ENCODE data around the gene DGKB.
"Not testable (repeated sequence)": the region's sequence is repeated elsewhere in the genome, so short reads cannot be mapped to it uniquely, and the experiment has no call there.

Gene DGKB

DNA sequence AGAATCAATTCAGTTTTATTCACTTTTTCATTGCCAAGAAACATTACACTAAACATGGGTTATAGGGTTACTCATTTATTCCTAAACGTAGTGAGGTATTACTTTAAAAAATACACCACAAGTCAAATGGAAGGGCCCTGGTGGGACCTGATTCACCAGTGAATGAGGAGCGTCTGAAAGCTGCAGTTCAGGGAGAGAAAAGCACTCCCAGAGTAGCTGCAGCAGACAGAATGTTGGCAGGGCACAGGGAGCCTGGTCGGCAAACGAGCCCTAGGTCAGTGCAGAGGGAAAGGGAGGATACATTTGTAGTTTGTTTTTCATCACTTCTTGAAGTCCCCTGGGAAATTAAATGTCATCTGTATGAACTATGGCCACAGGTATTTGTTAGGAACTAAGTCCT is 551.4 kb downstream of the DGKB start:
- no peak for DNase-seq

DNA sequence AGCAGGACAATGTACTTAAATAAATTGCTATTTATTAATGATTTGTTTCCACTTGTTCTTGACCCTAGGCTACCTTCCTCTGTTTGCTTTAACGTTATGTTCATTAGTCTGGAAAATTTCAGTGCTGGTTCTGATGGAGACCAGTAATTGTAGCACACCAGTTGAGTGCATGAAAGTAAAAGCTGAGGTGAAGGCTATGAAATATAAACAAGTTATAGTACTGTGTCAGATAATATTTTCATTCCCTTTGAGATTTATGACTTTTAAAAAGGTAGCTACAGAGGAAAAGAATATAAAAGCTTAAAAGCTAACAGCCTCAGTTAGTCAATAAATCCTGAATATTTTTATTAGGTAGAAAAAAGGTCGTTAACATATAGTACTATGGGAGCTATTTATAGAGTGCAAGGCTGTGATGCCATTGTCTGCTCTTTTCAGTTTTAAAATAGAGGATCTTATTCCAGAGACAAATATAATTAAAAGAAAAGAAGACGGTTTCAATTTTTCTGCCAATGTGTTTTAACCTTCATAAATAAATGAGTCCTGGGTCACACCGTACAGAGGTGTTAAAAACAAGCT is 561.3 kb downstream of the DGKB start:
- no peak for DNase-seq

DNA sequence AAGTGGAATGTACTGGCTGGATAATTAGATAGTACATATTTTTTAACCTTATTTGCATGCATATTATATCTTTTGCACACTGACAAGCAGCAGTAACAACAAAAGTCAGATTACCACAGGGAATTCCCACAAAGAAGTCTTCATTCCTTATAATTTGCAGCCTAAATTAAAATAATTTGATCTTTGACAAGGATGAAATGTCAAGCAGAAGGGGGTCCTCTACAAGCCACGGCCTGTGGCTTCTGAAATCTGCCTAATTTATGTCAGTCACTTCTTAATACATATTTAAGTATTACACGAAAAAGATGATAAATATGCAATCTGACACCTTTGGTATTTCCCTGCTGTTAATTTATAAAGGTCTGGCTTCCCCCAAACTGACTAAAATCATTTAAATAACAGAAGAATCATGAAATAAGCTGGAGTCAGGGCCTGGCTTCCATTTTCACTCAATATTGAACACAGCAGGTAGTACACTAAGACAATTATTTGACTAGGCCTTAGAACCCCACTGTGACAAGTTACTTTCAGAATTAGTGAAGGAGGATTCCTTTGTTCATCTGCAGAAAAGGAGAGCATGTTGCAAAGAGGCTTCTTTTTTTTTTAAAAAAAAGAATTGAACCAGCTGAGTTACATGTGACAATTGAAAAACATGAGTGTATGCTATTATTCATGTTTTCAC is 562.0 kb downstream of the DGKB start:
- no peak for DNase-seq

DNA sequence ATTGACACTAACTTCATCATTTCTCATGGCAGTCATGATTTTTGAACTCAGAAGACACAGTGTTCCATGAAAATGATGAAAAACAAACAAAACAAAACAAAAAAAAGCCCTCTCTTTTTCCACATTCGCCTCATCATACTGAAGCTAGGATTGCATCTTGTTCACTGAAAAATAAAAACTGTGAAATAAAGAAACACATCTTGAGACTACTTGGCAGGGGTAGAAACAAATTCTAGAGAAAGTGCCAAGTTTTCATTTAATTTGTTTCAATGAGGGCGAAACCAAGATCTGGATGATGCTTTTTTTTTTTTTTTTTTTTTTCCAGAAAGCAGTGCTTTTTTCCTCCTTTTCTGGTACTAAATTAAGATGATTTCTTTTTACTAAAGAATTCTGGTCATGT is 562.7 kb downstream of the DGKB start:
- no peak for DNase-seq

DNA sequence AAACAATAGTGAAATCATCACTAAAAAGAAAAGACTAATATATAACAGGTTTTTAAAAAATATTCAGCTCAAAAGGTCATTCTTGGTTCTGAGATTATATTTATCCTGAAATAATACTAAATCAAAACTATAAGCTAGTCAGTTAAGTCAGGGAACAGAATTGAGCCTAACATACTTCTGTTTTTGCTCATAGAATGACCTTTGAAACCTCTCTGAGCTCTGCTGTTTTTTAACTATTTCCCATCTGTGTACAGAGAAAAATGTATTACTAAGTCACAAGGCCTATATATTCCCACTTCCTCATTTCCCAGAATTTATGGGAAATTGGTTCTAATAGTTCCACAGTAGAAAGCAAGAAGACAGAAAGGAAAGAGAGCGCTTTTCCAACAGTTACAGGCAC is 566.3 kb downstream of the DGKB start:
- DNase-seq = no peak

DNA sequence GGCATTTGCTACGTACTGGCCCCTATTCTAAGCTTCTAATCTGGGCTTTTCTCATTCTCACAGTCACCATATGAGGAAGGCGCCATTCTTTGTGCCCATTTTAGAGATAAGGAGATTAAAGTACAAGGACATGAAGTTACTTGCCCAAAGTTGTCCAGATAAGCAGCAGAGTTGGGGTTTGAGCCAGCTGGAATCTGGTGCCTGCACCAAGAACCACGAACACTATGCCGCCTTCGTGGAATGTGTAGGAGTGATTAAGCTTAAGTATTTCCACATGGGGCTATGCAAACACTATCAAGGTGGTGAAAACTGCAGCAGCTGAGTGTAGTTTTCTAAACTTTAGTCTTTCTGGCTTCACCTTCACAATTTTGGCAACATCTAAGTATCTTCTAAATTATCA is 570.4 kb downstream of the DGKB start:
- no peak for DNase-seq

DNA sequence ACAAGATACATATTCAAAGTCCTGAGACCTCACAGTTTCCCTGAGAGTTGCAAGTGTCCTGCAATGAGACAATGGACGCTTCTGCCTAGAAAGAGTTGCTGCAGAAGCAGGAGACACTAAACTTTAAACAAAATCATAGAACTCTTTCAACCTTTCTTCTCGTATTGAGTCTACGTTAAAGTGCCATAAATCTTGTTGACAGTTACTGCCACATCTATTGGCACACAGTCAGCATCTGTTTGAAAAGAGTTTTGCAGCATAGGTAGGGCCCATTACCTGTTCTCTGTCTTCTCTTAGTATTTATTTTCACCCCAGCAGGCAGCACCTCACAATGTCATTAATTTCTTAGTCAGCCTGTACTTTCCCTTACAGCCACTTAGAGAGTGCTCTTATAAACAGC is 577.8 kb downstream of the DGKB start:
- no peak for DNase-seq

DNA sequence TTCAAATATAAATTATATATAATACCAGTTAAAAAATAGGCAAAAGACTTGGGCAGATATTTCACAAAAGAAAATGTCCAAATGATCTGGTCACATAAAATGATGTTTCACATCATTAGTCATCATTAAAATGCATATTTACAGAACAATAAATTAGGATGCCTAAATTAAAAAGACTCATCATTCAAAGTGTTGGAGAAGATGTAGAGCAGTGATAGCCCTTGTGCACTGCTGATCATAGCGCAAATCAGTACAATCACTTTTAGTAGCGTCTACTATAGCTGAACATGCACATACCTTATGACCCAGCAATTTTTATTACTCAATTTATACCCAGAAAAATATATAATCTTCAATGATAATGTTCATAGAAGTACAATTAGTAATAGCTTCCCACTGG is 579.8 kb downstream of the DGKB start:
- no peak for DNase-seq

DNA sequence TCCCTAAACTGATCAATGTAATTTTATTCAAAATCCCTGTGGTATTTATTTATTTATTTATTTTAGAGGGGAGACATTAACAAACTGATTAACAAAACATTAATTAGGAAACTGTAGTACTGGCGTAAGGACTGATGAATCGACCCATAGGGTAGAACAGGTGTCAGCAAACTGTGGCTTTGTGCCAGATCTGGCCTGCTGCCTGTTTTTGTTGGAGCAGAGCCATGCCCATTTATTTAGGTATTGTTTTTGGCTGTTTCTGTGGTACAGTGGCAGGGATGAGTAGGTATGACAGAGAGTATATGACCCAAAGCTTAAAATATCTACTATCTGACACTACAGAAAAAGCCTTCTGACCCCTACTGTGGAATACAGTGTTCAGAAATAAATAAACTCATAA is 580.6 kb downstream of the DGKB start:
- no peak for DNase-seq

DNA sequence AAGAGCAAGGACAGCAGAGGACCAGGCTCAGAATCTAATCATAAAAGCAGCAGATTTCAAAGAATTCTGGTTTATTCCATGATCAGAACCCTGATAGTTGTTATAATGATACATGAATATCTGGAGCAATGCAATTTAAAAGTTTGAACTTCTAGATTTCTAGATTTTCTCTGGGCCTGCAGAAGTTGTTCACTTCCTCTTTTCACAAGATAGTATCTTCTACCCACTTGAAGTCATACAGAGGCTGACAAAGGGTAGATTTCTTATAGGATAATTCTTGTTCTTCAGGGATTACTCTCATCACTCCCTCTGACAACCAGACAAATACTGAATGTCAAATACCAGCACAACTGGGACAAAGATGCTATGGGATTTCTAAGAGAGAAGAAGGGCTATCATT is 593.1 kb downstream of the DGKB start:
- DNase-seq = no peak

DNA sequence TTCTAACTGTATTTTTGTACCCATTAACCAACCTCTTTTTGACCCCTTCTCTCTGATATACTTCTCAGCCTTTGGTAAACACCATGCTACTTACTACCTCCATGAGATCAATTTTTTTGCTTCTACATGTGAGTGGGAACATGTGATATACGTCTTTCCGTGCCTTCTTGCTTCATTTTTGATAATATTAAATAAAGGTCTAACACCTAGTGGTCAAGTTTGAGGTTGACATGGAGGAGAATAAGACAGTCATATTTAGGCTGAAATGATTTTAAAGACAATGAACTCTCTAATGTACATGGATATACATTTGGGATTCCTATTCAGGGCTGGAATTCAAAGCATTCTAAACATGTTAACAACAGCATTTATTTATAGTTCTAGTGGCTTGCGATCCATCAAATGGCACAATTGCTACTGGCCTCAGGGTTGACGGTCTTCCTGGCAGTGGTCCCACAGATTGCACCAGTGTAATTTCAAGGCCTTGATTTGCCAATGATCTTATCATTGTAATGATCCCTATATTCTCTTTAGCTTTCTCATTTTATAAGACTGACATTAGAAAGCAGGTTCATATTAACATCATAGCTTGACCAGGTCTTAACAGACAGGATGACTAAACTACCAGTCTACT is 597.2 kb downstream of the DGKB start:
- DNase-seq = no peak

DNA sequence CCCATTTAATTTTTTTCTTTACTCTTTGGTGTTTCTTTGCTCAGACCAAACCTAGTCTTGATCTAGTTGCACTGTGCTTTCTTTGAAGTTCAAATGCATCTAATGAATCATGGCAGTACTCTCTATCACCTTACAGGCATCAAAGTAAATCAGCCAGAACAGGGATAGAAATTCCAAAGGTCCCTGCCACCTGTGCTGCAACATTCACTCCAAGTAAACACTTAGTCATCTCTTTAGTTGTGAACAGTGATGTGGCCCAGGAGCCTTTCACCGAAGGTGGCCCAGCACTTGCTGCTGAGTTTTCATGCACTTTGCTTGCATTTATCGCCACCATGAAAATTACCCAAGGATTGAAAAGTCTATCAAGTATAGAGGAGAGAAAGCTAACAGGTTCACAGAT is 599.0 kb downstream of the DGKB start:
- no peak for DNase-seq

DNA sequence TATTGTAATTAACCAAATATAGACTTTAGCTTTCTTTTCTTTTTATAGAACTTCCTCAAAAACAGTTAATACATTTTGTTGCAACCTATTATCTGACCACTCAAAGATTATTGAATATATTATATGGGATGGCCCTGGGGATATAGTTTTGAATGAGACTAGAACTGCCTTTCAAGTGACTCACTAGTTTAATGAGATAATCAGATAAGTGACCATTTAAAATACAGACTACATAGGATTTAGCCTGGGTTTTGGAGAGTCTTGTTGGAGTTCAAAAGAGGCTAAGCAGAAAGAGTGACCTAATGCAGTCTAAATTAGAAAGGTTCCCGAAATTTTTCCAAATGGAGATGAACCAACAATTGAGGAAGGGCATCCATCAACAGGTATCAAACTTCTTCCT is 607.9 kb downstream of the DGKB start:
- no peak for DNase-seq

DNA sequence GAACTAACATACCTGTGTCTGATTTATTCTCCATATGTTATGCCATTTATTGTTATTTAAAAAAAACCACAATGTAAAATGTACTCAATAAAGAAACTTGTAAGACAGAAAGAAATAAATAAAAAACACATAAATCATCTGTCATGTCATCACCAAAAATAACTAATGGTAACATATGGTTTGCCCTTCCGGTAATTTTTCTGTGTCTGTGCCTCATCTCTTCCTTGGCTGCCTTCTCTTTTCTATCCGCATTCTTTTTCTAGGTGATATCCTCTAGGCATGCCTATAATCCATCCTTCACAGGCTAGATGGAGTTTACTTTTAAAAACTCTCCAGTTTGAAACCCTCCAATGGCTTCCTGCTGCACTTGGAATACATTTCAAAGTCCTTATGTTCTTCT is 609.1 kb downstream of the DGKB start:
- DNase-seq = no peak

DNA sequence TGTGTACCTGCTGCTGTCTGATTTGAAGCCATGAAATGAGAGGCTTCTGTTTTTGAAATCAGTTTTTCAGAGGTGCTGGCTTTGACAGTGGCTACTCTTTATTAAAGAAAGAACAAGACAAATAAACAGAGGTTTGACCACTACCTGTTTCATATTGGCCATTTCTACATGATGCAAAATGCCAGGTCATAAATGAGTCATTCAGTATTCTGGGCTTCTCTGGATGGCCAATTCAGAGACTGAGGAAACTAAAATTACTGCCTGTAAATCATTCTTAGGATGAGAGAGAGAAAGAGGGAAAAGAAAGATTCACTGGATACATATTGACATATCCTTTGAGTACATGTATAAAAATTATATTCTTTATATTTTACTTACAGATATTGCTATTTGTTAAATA is 609.8 kb downstream of the DGKB start:
- no peak for DNase-seq

DNA sequence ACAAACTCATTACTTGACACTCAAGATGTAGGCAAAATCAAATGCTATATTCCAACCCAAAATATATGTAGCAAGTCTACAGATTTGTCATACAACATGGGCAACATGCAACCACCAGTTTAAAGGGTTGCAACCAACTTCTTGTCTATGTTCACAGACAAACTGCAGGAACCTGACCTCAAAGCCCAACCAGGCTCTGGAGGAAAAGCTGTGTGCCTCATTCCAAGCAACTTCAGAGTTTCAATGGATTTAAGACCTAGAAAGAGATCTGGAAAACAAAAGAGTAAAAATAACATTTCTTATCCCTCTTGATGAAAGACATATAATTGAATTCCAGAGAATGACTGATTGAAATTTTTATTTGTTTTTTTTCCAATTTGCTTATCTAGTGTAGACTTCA is 612.6 kb downstream of the DGKB start:
- no peak for DNase-seq

DNA sequence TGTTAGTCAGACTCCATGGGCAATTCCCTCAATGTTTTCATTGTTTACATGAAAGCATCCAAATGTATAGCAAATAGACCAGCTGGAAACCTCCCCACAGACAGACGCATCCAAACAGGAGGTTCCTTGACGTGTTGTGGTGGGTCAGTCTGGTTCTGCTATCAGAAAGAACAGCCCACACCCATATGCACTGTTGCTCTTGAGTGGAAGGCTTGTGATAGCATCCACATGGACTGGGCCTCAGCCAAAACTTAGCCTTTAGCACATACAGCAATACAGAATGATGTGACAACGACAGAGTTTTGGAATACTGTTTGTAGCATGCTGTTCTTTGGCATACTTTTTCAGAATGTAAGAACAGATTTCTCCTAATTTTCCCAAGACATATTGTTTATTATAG is 613.9 kb downstream of the DGKB start:
- DNase-seq = no peak

DNA sequence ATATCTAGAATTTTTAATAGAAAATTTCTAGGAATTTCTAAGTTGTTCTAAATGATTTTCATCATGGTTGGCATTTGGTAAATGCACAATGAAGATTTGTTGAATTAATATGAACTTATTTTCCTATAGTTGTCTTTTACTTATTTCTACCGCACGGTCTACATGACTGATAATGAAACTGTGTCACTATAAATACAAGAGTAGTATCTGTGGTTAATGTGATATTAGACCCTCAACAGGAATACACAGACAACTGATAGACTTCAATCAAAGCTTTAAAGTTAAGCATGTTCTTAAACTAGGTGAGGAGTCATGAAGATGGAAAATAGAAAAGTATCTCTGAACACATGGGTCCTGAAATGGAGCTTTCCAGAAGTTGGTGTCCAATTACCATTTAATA is 615.2 kb downstream of the DGKB start:
- DNase-seq = no peak

DNA sequence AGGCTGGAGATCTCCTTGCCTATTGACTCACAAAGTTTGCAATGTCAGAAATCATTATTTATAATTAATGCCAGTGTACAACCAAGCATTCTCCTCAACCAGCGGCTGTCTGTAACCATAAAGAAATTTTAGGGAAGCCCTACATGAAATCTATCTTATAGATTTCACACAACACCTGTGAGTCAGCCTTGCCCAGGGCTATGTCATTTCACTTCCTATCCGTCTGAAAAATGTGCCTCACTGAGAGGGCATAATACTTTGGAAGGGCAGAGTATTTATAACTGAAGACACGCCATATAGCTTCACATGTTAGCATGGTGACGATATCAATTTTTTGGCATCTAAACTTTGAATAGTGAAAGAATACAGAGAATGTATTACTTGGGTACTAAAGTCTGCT is 616.5 kb downstream of the DGKB start:
- DNase-seq = no peak

DNA sequence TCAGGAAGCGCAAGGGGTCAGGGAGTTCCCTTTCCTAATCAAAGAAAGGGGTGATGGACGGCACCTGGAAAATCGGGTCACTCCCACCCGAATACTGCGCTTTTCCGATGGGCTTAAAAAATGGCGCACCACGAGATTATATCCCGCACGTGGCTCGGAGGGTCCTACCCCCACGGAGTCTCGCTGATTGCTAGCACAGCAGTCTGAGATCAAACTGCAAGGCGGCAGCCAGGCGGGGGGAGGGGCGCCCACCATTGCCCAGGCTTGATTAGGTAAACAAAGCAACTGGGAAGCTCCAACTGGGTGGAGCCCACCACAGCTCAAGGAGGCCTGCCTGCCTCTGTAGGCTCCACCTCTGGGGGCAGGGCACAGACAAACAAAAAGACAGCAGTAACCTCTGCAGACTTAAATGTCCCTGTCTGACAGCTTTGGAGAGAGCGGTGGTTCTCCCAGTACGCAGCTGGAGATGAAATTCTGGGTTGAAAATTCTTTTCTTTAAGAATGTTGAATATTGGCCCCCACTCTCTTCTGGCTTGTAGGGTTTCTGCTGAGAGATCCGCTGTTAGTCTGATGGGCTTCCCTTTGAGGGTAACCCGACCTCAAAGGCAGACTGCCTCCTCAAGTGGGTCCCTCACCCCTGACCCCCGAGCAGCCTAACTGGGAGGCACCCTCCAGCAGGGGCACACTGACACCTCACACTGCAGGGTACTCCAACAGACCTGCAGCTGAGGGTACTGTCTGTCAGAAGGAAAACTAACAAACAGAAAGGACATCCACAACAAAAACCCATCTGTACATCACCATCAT is 623.3 kb downstream of the DGKB start:
- DNase-seq = not testable (repeated sequence)

DNA sequence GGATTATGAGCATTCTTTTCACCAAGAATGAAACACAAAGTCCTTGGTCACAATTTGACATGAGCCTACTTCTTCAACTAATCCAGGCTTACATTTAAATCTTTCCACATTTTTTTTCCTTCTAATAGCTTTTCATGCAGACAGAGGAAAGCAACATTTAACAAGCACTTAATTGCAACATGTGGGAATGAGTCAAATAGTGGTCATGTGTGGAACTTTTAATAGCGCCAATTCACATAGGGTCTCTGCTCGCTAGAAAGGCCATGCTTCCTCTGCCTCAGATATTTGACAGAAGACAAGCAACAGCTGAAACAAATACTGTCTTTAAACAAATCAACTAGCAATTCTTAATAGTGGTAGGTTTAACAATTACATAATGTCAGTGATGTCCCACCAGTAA is 627.2 kb downstream of the DGKB start:
- no peak for DNase-seq

DNA sequence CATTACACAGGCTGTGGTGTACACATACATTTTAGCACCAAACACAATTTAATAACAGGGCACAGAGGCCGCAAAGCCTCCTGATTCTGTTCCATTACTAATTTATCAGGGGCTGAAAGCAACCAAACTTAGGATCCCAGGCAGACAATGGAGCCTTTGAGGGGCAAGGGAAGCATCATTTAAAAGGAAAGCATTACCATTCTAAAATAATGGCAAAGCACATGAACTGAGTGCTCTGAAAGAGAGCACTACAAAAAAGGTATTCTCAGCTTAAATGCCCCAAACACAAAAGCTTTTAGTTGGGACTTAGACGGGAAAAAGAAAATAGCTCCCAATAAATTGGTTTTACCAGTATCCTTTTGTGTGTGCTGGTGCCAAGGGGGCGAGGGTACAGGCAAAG is 631.1 kb downstream of the DGKB start:
- no peak for DNase-seq

DNA sequence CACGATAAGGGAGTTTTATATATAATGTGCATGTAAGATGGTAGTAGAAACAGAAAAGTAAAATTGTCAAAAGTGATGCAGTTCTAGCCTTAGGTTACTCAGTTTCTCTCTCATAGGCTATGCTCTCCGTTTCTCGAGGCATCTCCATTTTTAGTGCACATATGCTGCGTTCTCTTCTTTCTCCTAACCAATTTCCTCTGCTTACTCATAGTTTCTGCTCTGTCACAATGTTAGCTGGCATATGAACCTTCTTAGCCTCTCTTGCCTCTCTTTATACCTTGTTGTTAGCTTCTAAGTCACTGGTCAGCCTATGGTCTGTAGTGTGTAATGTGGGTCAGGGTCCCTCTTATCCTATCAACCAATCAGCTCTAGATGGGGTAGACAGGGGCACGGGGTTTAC is 632.5 kb downstream of the DGKB start:
- no peak for DNase-seq

DNA sequence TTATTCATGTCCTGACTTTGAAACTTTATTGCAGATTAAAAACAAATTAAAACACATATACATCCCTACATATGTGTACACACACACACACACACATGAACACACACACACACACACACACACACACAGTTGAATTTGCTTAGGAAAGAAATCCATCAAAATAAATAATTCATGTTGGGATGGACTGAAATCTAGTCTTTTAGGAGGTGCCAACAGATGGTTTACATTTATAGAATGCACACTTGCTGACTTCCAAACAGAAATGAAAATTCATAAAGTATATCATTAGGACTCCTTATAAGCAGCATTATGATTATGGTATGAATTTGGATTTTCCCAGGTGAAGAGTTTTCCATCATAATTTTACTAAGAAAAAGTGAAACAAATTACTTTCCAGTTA is 642.5 kb downstream of the DGKB start:
- DNase-seq = no peak

Measured in NCI-H510A (cell line).